Activated naive CD4-positive, alpha-beta T cell treated with Interleukin-2 at 50 U/mL for 16 hours (primary cell): Measurements from ENCODE around the gene ADGRV1.
"Not testable (repeated sequence)": the region's sequence is repeated elsewhere in the genome, so short reads cannot be mapped to it uniquely, and the experiment has no call there.

Experiments
- DNase-seq: peaks from one replicate; pipeline ENCODE4 v3.0.0-alpha.2; 2020

ADGRV1 gene

DNA sequence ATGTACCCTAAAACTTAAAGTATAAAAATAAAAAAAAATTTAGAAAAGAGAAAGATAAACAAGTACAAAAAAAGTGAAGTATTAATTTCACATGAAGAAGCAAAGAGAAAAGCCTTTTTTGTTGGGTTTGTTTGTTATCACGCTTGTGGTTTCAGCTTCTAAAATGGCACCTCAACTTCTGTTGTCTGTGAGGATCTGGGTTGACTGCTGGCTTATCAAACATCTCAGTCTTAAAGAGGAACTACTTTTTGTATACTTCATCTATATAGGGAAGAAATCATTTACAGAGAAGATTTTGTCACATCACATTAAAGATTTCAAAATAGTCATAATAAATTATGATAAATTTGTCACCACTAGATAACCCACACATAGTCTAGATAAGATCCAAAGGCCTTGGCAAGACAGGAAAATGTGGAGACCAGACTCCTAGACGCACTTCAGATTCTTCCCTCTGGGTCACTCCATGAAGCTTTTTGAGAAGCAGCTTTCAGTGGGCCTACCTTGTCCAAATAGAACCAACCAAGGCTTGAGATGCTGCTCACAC is 8.8 kb upstream of the ADGRV1 start:
- DNase-seq = no peak

DNA sequence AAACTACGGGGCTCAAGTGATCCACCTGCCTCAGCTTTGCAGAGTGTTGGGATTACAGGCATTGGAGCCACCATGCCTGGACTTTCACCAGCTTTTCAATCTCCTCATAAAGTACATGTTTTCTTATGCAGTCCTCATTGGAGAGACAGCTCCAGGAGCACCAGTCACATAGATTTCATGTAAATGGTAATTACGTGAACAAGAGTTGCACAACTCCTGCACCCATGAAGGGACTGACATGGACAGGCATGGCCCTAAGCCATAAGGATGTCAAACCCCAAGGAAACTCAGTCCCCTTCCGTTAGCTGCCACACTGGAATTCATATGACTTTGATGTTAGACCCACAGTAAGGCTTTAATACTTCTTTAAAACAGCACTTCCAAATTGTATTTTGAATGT is 7.6 kb upstream of the ADGRV1 start:
- DNase-seq = no peak

DNA sequence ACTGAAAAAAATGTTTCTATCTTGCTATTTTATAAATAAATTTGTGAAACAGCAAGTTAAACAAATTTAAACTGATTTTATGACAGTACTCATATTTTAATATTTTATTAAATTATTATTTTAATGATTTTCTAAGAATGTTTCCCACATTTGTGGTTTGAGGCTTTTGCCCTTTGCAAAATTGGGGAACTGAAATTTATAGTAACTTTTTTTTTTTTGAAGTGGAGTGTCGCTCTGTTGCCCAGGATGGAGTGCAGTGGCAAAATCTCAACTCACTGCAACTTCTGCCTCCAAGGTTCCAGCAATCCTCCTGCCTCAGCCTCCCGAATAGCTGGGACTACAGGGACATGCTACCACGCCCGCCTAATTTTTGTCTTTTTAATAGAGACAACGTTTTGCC is 7.2 kb upstream of the ADGRV1 start:
- DNase-seq = no peak

DNA sequence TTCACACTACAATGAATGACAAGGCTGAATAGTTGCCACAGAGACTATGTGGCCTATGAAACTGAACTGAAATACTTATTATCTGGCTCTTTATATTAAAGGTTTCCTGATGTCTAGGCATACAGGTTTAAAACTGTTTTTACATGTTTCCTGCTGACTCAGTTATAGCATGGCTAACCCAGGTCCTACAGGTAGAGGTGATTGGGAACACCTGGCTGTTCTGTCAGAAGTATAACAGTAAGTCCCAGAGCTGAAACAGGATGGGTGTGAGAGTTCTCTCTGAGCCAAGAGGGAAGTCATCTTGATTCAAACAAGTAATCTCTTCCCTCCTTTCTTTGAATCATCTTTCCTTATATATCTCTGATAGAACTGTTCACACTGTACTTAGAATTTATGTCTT is 4.9 kb upstream of the ADGRV1 start:
- no peak for DNase-seq

DNA sequence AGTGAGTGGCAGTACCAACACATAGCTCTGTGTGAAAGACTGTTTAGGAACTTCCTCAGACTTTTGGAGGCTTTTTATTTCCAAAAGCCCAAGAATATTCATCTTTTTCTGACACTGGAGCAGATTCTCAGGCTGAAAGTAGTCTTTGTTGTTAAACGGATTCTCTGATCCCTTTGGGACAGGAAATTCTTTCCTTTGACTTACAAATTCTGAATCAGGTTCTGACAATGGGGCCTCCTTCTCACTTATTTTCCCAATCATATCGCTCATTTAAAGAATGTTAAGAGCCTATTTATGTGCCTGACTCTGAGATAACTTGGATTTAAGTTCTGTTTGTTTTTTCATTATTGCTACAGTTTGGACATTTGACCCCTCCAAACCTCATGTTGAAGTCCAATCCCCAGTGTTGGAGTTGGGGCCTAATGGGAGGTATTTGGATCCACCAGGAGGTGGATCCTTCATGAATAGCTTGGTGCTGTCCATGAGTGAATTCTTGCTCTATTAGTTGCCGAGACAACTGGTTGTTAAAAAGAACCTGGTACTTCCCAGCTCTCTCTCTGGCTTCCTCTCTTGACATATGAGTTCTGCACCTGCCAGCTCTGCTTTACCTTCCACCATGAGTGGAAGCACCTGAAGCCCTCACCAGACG is 4.1 kb upstream of the ADGRV1 start:
- DNase-seq = no peak

DNA sequence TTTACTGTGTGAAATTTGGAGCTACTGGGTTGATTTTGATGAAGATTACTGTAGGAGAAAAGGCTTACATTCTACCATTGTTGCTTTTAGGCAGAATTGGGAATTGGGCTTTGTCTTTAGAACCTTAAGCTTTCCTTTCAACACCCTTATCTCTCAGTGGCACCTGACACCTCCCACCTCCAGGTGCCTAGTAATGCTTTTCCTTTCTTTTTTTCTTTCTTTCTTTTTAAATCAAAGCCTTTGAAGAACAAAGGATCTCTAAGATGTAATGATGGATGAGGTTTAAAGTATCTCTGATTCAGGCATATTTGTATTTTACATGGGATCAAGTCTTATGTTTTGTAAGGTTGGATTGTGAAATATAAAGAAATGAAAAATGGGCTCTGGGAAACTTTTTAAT is 2.9 kb upstream of the ADGRV1 start:
- no peak for DNase-seq

GRCh38 chr5:90557391-90557790 is 1.2 kb upstream of the ADGRV1 start:
- no peak for DNase-seq

DNA sequence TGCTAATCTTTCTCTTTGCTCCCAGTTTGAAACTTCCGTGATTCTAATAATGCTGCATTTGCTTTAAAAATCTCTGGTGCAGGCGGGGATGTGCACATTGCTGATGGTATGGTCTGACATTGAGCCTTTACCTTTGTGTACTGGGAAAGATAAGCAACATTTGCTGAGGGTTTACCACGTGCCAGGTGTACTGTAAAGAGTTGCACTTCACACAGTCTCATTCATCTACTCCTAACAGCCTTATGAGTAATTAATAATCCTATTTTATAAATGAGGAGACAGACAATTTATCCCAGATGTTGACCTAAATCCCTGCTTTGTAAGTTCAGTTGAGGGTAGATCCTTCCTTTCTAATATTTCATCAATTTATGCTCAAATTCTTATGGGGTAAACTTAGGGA is 726 bp upstream of the ADGRV1 start:
- DNase-seq = no peak

- no peak for DNase-seq
These were observed 2.2 kb downstream of the ADGRV1 start for GRCh38 chr5:90560771-90561170.

DNA sequence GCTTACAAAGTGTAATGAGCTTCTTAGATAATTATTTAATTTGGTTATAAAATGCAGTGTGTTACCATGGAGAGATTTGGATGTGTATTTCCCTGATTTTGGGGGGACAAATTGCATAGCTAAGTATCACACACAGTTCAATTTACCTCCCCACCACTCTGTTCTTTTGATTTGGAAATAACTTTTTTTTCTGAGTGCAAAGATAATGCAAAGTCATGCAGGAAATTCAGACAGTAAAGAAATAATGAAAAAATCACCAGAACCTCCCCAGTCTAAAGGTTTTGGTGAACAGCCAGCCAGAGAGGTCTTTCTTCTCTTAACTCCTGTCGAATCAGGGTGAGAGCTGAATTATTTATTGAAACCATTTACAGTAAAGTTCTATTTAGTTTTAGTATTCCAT is 3.2 kb downstream of the ADGRV1 start:
- no peak for DNase-seq

GRCh38 chr5:90562341-90562740 is 3.7 kb downstream of the ADGRV1 start:
- DNase-seq = no peak

DNA sequence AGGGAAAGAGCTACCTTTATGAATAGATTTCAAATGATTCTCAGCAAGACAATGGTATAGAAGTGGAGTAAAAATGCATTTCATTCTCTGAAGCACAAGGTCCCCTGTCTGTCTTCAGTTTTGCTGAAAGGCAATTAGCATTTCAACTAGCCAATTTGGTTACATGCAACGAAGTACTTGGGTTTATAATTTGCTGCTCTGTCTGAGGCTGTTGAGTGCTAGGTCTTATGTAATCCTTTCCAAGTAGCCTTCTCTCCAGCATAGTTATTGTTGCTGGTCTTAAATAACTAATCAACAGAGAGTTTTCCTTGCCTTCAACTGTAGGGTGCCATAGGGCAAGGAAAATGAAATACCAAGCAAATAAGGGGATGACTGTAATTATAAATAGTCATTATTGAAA is 4.5 kb downstream of the ADGRV1 start:
- no peak for DNase-seq

DNA sequence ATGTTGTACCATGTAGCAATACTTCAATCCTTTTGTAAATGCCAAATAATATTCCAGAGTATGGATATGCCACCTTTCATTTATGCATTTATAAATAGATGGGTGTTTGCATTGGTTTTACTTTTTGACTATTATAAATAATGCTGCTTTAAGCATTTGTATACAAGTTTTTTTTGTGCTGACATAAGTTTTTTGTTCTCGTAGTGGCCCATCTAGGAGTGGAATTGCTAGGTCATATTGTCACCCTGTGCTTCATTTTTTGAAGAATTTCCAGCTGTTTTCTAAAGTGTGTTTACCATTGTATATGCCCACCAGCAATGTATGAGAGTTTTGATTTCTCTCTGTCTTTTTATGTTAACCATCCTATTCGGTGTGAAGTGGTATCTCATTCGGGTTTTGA is 6.9 kb downstream of the ADGRV1 start:
- DNase-seq = no peak

DNA sequence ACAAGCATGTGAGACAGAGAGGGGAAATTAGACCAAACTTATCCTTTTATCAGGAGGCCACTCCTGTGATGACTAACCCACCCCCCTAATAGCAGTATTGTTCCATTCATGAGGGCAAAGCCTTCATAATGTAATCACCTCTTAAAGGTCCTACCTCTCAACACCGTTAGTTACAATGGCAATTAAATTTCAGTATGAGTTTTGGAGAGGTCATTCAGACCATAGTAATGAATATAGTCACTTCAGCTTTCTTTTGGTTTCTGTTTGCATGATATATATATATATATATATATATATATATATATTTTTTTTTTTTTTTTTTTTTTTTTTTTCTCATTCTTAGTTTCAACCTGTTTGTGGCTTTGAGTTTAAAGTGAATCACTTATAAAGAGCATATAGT is 10.5 kb downstream of the ADGRV1 start:
- DNase-seq = no peak

DNA sequence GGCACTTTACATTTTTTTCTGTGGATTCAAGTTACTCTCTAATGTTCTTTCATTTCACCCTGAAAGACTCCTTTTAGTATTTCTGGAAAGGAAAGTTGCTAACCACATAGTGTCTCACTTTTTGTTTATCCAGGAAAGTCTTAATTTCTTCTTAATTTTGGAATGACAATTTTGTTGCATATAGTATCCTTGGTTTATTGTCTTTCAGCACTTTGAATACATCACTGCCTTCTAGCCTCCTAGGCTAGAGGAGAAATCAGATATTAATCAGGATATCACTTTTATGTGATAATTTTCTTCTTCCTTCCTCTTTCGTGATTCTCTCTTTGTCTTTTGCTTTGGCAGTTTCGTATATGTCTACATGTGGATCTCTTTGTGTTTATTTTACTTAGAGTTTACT is 11.4 kb downstream of the ADGRV1 start:
- DNase-seq = no peak

DNA sequence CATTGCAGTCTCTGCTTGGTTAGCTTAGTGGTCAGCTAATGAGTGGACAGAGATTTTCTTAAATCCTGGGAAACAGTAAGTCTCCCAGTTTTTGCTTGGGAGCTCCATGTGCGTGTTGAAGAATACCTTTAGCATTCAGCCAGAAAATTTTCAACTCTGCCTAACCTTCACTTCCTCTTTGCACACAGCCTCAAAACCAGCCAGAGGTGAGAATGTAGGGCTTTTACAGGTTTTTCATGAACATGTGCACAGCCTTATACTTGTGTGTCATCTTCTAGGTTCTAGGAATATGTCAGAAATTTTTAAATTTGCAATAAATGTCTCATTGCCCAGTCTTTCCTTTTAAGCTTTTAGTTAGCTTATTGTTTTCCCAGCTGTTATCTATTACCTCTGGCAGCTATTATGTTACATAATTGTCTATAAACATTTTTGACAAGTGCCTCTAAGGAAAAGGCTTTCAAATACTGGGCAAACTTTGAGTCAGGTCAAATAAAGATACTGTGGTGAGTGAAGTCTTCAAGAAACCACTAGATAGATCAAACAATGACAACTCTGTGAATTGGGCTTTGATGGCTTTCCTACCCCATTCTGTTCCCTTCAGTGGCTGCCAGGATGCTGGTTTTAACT is 12.7 kb downstream of the ADGRV1 start:
- DNase-seq = no peak

DNA sequence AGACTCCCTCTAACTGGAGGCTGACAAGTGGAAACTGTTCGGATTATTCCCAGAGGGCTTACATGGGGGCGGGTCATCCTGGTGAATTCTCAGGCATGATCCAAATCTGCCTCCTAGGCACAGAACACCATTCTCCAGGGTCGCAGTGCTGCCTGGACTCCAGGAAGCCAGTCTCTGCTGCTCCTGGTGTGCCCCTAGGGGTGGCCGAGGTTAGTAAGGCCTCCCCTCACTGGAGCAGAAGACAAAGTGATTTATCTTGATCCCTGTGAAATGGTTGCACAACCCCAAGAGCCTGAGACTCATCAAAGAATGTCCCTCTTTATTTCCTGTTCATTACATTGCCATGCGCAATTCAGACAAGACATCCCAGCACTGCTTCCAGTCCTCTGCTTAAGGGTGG is 17.1 kb downstream of the ADGRV1 start:
- no peak for DNase-seq

DNA sequence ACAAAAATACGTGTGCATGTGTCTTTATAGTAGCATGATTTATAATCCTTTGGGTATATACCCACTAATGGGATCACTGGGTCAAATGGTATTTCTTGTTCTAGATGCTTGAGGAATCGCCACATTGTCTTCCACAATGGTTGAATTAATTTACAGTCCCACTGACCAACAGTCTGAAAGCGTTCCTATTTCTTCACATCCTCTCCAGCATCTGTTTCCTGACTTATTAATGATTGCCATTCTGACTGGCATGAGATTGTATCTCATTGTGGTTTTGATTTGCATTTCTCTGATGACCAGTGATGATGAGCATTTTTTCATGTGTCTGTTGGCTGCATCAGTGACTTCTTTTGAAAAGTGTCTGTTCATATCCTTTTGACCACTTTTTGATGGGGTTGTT is 18.0 kb downstream of the ADGRV1 start:
- DNase-seq = not testable (repeated sequence)

DNA sequence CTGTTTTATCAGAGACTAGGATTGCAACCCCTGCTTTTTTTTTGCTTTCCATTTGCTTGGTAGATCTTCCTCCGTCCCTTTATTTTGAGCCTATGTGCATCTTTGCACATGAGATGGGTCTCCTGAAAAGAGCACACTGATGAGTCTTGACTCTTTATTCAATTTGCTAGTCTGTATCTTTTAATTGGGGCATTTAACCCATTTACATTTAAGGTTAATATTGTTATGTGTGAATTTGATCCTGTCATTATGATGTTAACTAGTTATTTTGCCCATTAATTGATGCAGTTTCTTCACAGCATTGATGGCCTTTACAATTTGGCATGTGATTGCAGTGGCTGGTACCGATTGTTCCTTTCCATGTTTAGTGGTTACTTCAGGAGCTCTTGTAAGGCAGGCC is 21.3 kb downstream of the ADGRV1 start:
- DNase-seq = not testable (repeated sequence)

DNA sequence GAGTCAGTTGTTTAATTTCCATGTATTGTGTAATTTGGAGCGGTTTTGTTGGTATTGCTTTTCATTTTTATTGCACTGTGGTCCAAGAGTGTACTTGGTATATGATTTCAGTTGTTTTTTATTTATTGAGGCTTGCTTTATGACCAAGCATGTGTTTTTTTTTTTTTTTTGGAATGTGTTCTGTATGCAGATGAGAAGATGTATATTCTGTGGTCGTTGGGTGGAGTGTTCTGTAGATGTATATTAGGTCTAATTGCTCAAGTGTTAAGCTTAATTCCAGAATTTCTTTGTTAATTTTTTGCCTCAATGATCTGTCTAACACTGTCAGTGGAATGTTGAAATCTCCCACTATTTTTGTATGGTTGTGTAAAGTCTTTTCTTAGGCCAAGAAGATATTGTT is 23.4 kb downstream of the ADGRV1 start:
- DNase-seq = no peak

DNA sequence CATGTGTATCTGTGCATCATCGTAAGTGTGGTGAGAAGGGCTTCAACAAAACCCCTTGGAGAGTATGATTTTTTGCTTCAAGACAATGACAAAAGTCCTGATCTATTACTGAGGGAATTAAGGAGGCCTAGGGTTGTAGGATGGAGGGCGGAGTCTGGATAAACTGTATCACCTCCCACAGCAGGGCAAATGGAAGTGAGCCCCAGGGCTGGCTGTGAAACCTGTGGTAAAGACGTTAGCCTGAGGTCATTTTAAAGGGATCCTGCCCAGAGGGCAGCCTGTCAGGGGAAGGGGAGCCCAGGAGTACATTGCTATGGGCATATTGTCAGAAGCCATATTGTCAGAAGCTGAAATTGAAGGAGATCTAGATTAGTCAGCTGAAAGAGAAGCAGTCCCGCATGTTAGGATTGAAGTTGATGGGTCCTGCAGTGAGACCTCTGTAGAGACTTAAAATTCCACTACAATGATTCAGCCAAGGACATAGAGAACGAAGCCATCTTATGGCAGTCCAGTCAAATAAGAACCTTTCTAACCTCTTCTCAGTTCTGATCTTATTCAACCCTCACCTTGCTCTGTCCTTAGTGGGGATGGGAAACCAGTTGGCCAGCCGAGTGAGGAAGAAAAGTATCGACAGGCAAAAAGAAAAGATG is 26.9 kb downstream of the ADGRV1 start:
- no peak for DNase-seq

DNA sequence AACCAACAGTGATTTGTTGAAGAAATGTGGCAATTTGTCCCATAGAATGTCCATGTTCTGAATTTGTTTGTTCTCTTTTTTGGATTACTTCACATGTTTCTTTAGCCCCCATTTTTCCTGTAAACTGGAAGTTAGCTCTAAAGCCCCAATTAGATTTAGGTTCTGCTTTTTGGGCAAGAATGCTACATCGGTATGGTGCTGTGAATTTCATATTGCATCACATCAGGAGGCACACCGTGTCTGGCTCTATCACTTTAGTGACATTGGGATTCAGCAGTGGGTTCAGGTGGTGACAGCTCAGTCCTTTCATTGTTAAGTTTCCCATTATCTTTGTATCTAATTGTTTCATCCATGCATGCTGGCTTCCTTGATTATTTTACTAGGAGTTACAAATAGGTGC is 27.9 kb downstream of the ADGRV1 start:
- no peak for DNase-seq

DNA sequence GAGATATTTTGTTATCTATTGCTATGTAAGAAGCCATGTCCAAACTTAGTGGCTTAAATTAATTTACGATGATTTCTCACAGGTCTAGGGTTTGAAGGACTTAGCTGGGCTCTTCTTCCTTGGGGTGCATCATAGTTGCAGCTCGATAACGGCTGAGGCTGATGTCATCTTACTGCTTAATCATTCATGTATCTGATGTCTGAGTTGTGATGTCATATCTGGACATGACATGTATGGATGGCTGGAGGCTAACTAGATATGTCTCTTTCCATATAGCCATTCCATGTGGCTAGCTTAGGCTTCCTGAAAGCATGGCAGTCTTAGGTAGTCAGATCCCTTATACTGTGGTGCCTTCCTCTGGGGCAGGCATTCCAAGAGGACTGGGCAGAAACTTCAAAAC is 31.6 kb downstream of the ADGRV1 start:
- no peak for DNase-seq

DNA sequence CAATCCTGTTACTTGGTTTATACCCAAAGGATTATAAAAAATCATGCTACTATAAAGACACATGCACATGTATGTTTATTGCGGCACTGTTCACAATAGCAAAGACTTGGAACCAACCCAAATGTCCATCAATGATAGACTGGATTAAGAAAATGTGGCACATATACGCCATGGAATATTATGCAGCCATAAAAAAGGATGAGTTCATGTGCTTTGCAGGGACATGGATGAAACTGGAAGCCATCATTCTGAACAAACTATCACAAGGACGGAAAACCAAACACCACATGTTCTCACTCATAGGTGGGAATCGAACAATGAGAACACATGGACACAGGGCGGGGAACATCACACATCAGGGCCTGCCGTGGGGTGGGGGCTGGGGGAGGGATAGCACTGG is 34.5 kb downstream of the ADGRV1 start:
- DNase-seq = not testable (repeated sequence)
